Right lobe of liver (tissue), 4 donors: ENCODE measurements around the gene HPN.

ENCODE experiments used
- CTCF ChIP-seq, 4 donors: fragments of 200-600 bp in 3 of 4; fragments of 450-650 bp in 1 of 4; IDR thresholded peaks; one replicate each; pipeline versions ENCODE4 v1.5.1 to v1.8.0; 2016 to 2022; ENCODE audit warnings: antibody characterized with exemption in 4 of 4, mild to moderate bottlenecking in 2 of 4
- POLR2A ChIP-seq: fragments of 450-650 bp; IDR thresholded peaks from one replicate; pipeline ENCODE4 v1.6.1; 2017; ENCODE audit warnings: antibody characterized with exemption, mild to moderate bottlenecking
- donor health status: DM: no; HTN: no; CAD: no.
- donor health status: DM: no; HTN: no; CAD: no.
- donor health status: DM: no; HTN: yes; CAD: no.

- TF ChIP-seq CTCF (IDR thresholded peaks at IDR 0.05) (no peak), POLR2A (no peak)
Measured at GRCh38 chr19:35095667-35096368, 54.3 kb downstream of the HPN start.
